Endothelial cell of umbilical vein (primary cell): ENCODE results near the gene SAYSD1. TPM values are rescaled to one million over a fixed set of nuclear protein-coding genes. Genes with fewer than 3 reads are reported as not detected.

Source experiments
- BruUV-seq: library from RNA; stranded (reverse); fragments of 400-500 nt; replicated peaks from 2 replicates; lab custom pipeline; 2021; lab: Mats Ljungman, UMichigan
- CTCF ChIA-PET: fragments of 300-600, 350-600 bp; sonication (Branson Sonifier 250); formaldehyde crosslinking; loops from one replicate; lab custom pipeline; 2021; ENCODE audit warnings: antibody characterized with exemption, inconsistent platforms; lab: Charles Lee
- POLR2A ChIA-PET: fragments of 300-600, 350-600 bp; sonication (Branson Sonifier 250); formaldehyde crosslinking; loops from one replicate; lab custom pipeline; 2021; ENCODE audit warnings: antibody characterized with exemption, inconsistent platforms; lab: Charles Lee
- DNase-seq: peaks from one replicate; pipeline ENCODE4 v3.0.0-alpha.2; 2011; ENCODE audit warnings: low read depth, low spot score
- FAIRE-seq: peaks from 2 replicates; lab custom pipeline; 2011; peaks lifted over from hg19 to GRCh38; lab: Jason Lieb, UNC
- H2AFZ ChIP-seq: 2 replicates; pipeline ENCODE4 v1.6.0; 2012; ENCODE audit warnings: low read depth, low read length, control low read depth, inconsistent platforms
- H3K27ac ChIP-seq: 2 replicates; pipeline ENCODE4 v1.5.1; 2011; ENCODE audit warnings: low read depth, mild to moderate bottlenecking, control low read depth, low read length, moderate library complexity; ENCODE audit not compliant: insufficient read depth
- H3K27me3 ChIP-seq, 2 experiments: 2 replicates each; pipeline versions ENCODE4 v1.6.0 to v1.6.1; 2011; ENCODE audit warnings: low read length in 2 of 2, mixed read lengths in 1 of 2; ENCODE audit not compliant: control insufficient read depth in 2 of 2, insufficient read depth in 2 of 2
- H3K36me3 ChIP-seq, 2 experiments: 2 replicates in 1 of 2; 3 replicates in 1 of 2; pipeline ENCODE4 v1.5.1; 2011; ENCODE audit warnings: low read length in 2 of 2, mild to moderate bottlenecking in 1 of 2, moderate library complexity in 1 of 2; ENCODE audit not compliant: control insufficient read depth in 2 of 2, insufficient read depth in 2 of 2; ENCODE audit errors: extremely low read depth in 1 of 2
- H3K4me1 ChIP-seq: 3 replicates; pipeline ENCODE4 v1.5.1; 2011; ENCODE audit warnings: mild to moderate bottlenecking, low read length; ENCODE audit not compliant: control insufficient read depth, insufficient read depth; ENCODE audit errors: extremely low read depth
- H3K4me2 ChIP-seq: 2 replicates; pipeline ENCODE4 v1.6.1; 2011; ENCODE audit warnings: low read length, control low read depth, mixed read lengths; ENCODE audit not compliant: insufficient read depth
- H3K4me3 ChIP-seq, 3 experiments: fragments of 200-600 bp in 1 of 3; sonication (generic), shearing (Covaris generic) in 1 of 3; replicated peaks in 1 of 3; 2 replicates each; pipeline ENCODE4 v1.5.1; 2011 to 2016; ENCODE audit warnings: control low read depth in 3 of 3, low read length in 3 of 3, mild to moderate bottlenecking in 2 of 3, inconsistent platforms in 1 of 3, low read depth in 1 of 3, moderate library complexity in 1 of 3; ENCODE audit not compliant: insufficient read depth in 1 of 3
- H3K79me2 ChIP-seq: 2 replicates; pipeline ENCODE4 v1.6.0; 2012; ENCODE audit warnings: low read length, inconsistent platforms; ENCODE audit not compliant: control insufficient read depth, insufficient read depth
- H3K9ac ChIP-seq: replicated peaks from 2 replicates; pipeline ENCODE3; 2011; ENCODE audit warnings: low read length, control low read depth; ENCODE audit not compliant: insufficient read depth; ENCODE audit errors: extremely low read depth
- H3K9me1 ChIP-seq: replicated peaks from 3 replicates; pipeline ENCODE4 v1.6.0; 2011; ENCODE audit warnings: mild to moderate bottlenecking, low read length; ENCODE audit not compliant: control insufficient read depth, insufficient read depth; ENCODE audit errors: extremely low read depth
- H3K9me3 ChIP-seq: replicated peaks from 2 replicates; pipeline ENCODE4 v1.5.1; 2012; ENCODE audit warnings: low read length, inconsistent platforms; ENCODE audit not compliant: control insufficient read depth, insufficient read depth
- H4K20me1 ChIP-seq: replicated peaks from 2 replicates; pipeline ENCODE3; 2011; ENCODE audit warnings: mild to moderate bottlenecking, low read length; ENCODE audit not compliant: control insufficient read depth, insufficient read depth; ENCODE audit errors: extremely low read depth
- CTCF ChIP-seq, 2 donors: IDR thresholded peaks; 1 replicate in 1 of 2; 2 replicates in 1 of 2; pipeline ENCODE4 v1.5.1; 2011; ENCODE audit warnings: low read length in 2 of 2, mild to moderate bottlenecking in 2 of 2, moderate library complexity in 2 of 2, control low read depth in 1 of 2, inconsistent platforms in 1 of 2, low read depth in 1 of 2; ENCODE audit not compliant: insufficient read depth in 1 of 2; ENCODE audit errors: extremely low read depth in 1 of 2
- EZH2 ChIP-seq: IDR thresholded peaks from 2 replicates; pipeline ENCODE4 v1.6.1; 2012; ENCODE audit warnings: borderline replicate concordance, low read depth, mild to moderate bottlenecking, moderate library complexity, low read length, inconsistent platforms; ENCODE audit not compliant: severe bottlenecking
- FOS ChIP-seq: IDR thresholded peaks from 2 replicates; pipeline ENCODE4 v1.6.1; 2011; ENCODE audit warnings: mild to moderate bottlenecking, low read length, moderate library complexity, borderline replicate concordance; ENCODE audit not compliant: insufficient read depth
- GATA2 ChIP-seq: IDR thresholded peaks from 2 replicates; pipeline ENCODE4 v1.7.0; 2011; ENCODE audit warnings: low read depth, mild to moderate bottlenecking, moderate library complexity, mixed read lengths, low read length; ENCODE audit not compliant: insufficient read length, insufficient read depth
- JUN ChIP-seq: IDR thresholded peaks from 2 replicates; pipeline ENCODE4 v1.6.1; 2011; ENCODE audit warnings: borderline replicate concordance, low read depth; ENCODE audit not compliant: insufficient read length, insufficient read depth
- MYC ChIP-seq: IDR thresholded peaks from one replicate; pipeline ENCODE4 v1.6.1; 2011; ENCODE audit warnings: mild to moderate bottlenecking, low read depth, low read length
- POLR2A ChIP-seq: IDR thresholded peaks from 2 replicates; pipeline ENCODE4 v1.6.1; 2012; ENCODE audit warnings: low read depth, mild to moderate bottlenecking, control low read depth, low read length
- POLR2AphosphoS5 ChIP-seq: IDR thresholded peaks from 2 replicates; pipeline ENCODE4 v1.6.1; 2012; ENCODE audit warnings: low read depth, mild to moderate bottlenecking, control low read depth, low read length, moderate library complexity; ENCODE audit not compliant: insufficient read depth
- dilution Hi-C: fragments of 300-500 bp; cut with MboI; formaldehyde crosslinking; loops from one replicate; pipeline ENCODE4 v1.15.0; 2019; ENCODE audit warnings: low sequenced_read_pairs; ENCODE audit not compliant: extremely low pct_ligation_motif_present
- intact Hi-C: fragments of 100-400 bp; cut with micrococcal nuclease; formaldehyde crosslinking; loops from one replicate; pipeline ENCODE4 v1.10.0; 2022
- polyA plus RNA-seq, 4 experiments: library from polyadenylated mRNA; depleted of rRNA in 3 of 4; stranded (reverse) in 3 of 4; unstranded in 1 of 4; fragments of >200 nt; gene quantifications; 2 replicates each; pipeline versions ENCODE4 v1.2.1 to v1.2.3, GENCODE V29; 2011 to 2012; ENCODE audit warnings: missing spikeins in 1 of 4
- total RNA-seq: library from RNA; stranded (reverse); gene quantifications from 2 replicates; pipeline ENCODE4 v1.2.3, GENCODE V29; 2021
- TF ChIP-seq, protein P1 (sequence below): IDR thresholded peaks from 2 replicates; pipeline ENCODE4 v1.6.1; 2011; ENCODE audit not compliant: insufficient read depth, insufficient read length

The SAYSD1 gene
- total and polyA plus RNA-seq, 2 donors (not counting 3 experiments of a cell fraction or from before 2014, with no cell fraction given), result 9.0 to 9.7 TPM

GRCh38 chr6:39061182-39061581 is 53.8 kb downstream of the SAYSD1 start:
- Histone ChIP-seq H4K20me1 (no peaks in the 10 kb centered on the region), H3K4me3 (no peak overlapping the region), H3K27ac (no peak overlapping the region), H3K79me2 (no peaks in the 10 kb centered on the region), H3K9ac (no peak overlapping the region), H3K27me3 (peaks cover 0 to 4% of the 10 kb centered on the region in 2 experiments), H2AFZ (no peak overlapping the region), H3K4me1 (no peaks in the 10 kb centered on the region), H3K4me2 (no peak overlapping the region), H3K9me3 (no peaks in the 10 kb centered on the region), H3K9me1 (no peaks in the 10 kb centered on the region), H3K36me3 (no peaks in the 10 kb centered on the region)
- DNase-seq, result no peak
- intact Hi-C loops, result no loop called here
- no peak for FAIRE-seq
- no TSS peak for BruUV-seq
- no peak for TF ChIP-seq JUN
- TF ChIP-seq GATA2, result no peak
- no peak for TF ChIP-seq FOS
- TF ChIP-seq CTCF (IDR thresholded peaks at IDR 0.05; ENCODE audit: extremely low read depth in 1 of 2, insufficient read depth in 1 of 2, low read depth in 1 of 2, low read length in 2 of 2), result no peak
- TF ChIP-seq MYC, result no peak
- TF ChIP-seq, protein P1, sequence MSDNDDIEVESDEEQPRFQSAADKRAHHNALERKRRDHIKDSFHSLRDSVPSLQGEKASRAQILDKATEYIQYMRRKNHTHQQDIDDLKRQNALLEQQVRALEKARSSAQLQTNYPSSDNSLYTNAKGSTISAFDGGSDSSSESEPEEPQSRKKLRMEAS, result no peak
- no peak for TF ChIP-seq POLR2AphosphoS5
- no peak for TF ChIP-seq POLR2A
- no peak for TF ChIP-seq EZH2
- dilution Hi-C loops, result no loop called here
- ChIA-PET POLR2A (no interaction called here), CTCF (interaction anchor here (2.0 kb wide), 1 partner anchor 10 kb away, joined by 6 read pairs; no protein-coding TSS in a partner anchor)
